ENCODE results near the gene DOCK10.

The DOCK10 gene

GRCh38 chr2:224729435-224729834, 312.8 kb downstream of the DOCK10 start:
- TF ChIP-seq CTCF (IDR thresholded peaks at IDR 0.05; ENCODE audit: borderline replicate concordance, control extremely low read depth, extremely low read depth, insufficient read depth, missing control alignments): no peak
- in situ Hi-C loops (cut with MboI; ENCODE audit: low sequenced_read_pairs, unreplicated experiment): no loop called here
- DNase-seq (ENCODE audit: low spot score): no peak

GRCh38 chr2:224724331-224724730, 317.9 kb downstream of the DOCK10 start:
- in situ Hi-C loops (cut with MboI; ENCODE audit: low sequenced_read_pairs, unreplicated experiment): no loop called here
- no peak for DNase-seq (ENCODE audit: low spot score)
- no peak for TF ChIP-seq CTCF (IDR thresholded peaks at IDR 0.05; ENCODE audit: borderline replicate concordance, control extremely low read depth, extremely low read depth, insufficient read depth, missing control alignments)

GRCh38 chr2:224723586-224724217, 318.6 kb downstream of the DOCK10 start:
- TF ChIP-seq CTCF (IDR thresholded peaks at IDR 0.05; ENCODE audit: borderline replicate concordance, control extremely low read depth, extremely low read depth, insufficient read depth, missing control alignments): no peak
- in situ Hi-C loops (cut with MboI; ENCODE audit: low sequenced_read_pairs, unreplicated experiment): no loop called here
- peak; percentile 28 for DNase-seq (ENCODE audit: low spot score)

- no peak for DNase-seq (ENCODE audit: low spot score)
- TF ChIP-seq CTCF (IDR thresholded peaks at IDR 0.05; ENCODE audit: borderline replicate concordance, control extremely low read depth, extremely low read depth, insufficient read depth, missing control alignments): no peak
- in situ Hi-C loops (cut with MboI; ENCODE audit: low sequenced_read_pairs, unreplicated experiment): no loop called here
Observed at GRCh38 chr2:224722770-224723169, 319.5 kb downstream of the DOCK10 start.

GRCh38 chr2:224722250-224722649, 320.0 kb downstream of the DOCK10 start:
- no peak for TF ChIP-seq CTCF (IDR thresholded peaks at IDR 0.05; ENCODE audit: borderline replicate concordance, control extremely low read depth, extremely low read depth, insufficient read depth, missing control alignments)
- no peak for DNase-seq (ENCODE audit: low spot score)
- in situ Hi-C loops (cut with MboI; ENCODE audit: low sequenced_read_pairs, unreplicated experiment): no loop called here

- in situ Hi-C loops (cut with MboI; ENCODE audit: low sequenced_read_pairs, unreplicated experiment): no loop called here
- no peak for DNase-seq (ENCODE audit: low spot score)
- TF ChIP-seq CTCF (IDR thresholded peaks at IDR 0.05; ENCODE audit: borderline replicate concordance, control extremely low read depth, extremely low read depth, insufficient read depth, missing control alignments): no peak
Observed at GRCh38 chr2:224716921-224717320, 325.3 kb downstream of the DOCK10 start.
